K562 (cell line): ENCODE measurements around the gene TMC8. TPM values are rescaled to one million over a fixed set of nuclear protein-coding genes. Genes with fewer than 3 reads are reported as not detected.

Experiments
- ADNP ChIP-seq: fragments of 200-800 bp; sonication (Bioruptor generic); IDR thresholded peaks from 2 replicates; pipeline ENCODE4 v1.6.1; 2016; ENCODE audit warnings: missing genetic modification characterization, missing compliant biosample characterization
- CCAR2 ChIP-seq: fragments of 200-400 bp; formaldehyde crosslinking; IDR thresholded peaks from 2 replicates; pipeline ENCODE4 v1.6.1; 2017; ENCODE audit warnings: mild to moderate bottlenecking, low read depth, low read length
- CREB1 ChIP-seq, 2 experiments: sonication (generic) in 1 of 2; formaldehyde crosslinking in 1 of 2; IDR thresholded peaks; 2 replicates each; pipeline versions ENCODE4 v1.6.1 to v1.8.0; 2012 to 2022; ENCODE audit warnings: inconsistent platforms in 1 of 2, mild to moderate bottlenecking in 1 of 2, missing genetic modification reagents in 1 of 2, moderate library complexity in 1 of 2
- DPF2 ChIP-seq: fragments of 450-650 bp; IDR thresholded peaks from 2 replicates; pipeline ENCODE4 v1.6.1; 2016
- FUS ChIP-seq: fragments of 200-400 bp; formaldehyde crosslinking; optimal IDR thresholded peaks from 2 replicates; pipeline ENCODE3; 2017; ENCODE audit warnings: low read depth, low read length
- HDGF ChIP-seq: fragments of 450-650 bp; IDR thresholded peaks from 2 replicates; pipeline ENCODE4 v1.6.1; 2016
- NFRKB ChIP-seq: fragments of 450-650 bp; IDR thresholded peaks from 2 replicates; pipeline ENCODE4 v1.6.1; 2016; ENCODE audit warnings: low read depth
- NR2C2 ChIP-seq, 2 experiments: fragments of 200-800 bp in 1 of 2; sonication (Bioruptor generic) in 1 of 2; sonication (generic) in 1 of 2; formaldehyde crosslinking in 1 of 2; IDR thresholded peaks; 2 replicates each; pipeline versions ENCODE4 v1.6.1 to v1.8.0; 2016 to 2022; ENCODE audit warnings: mild to moderate bottlenecking in 1 of 2, missing compliant biosample characterization in 1 of 2, missing genetic modification characterization in 1 of 2, missing genetic modification reagents in 1 of 2
- PHF20 ChIP-seq: fragments of 450-650 bp; IDR thresholded peaks from 2 replicates; pipeline ENCODE4 v1.6.1; 2018; ENCODE audit not compliant: partially characterized antibody
- POLR2A ChIP-seq: fragments of 450-650 bp; conservative IDR thresholded peaks from 2 replicates; pipeline ENCODE4 v1.6.1; 2016
- POLR2G ChIP-seq: fragments of 200-400 bp; formaldehyde crosslinking; IDR thresholded peaks from 2 replicates; pipeline ENCODE4 v1.6.1; 2017; ENCODE audit warnings: low read depth, mild to moderate bottlenecking, antibody characterized with exemption, low read length, moderate library complexity
- RBM25 ChIP-seq: fragments of 200-400 bp; formaldehyde crosslinking; IDR thresholded peaks from 2 replicates; pipeline ENCODE4 v1.6.1; 2018; ENCODE audit warnings: low read length, low read depth, moderate library complexity; ENCODE audit not compliant: severe bottlenecking
- SMARCA5 ChIP-seq: fragments of 450-650 bp; IDR thresholded peaks from 2 replicates; pipeline ENCODE4 v1.6.1; 2016
- YY1 ChIP-seq, 3 experiments: IDR thresholded peaks; 2 replicates each; pipeline ENCODE4 v1.6.1; 2011; ENCODE audit warnings: low read length in 2 of 3, mild to moderate bottlenecking in 2 of 3, moderate library complexity in 2 of 3, borderline replicate concordance in 1 of 3, control low read depth in 1 of 3, low read depth in 1 of 3; ENCODE audit not compliant: insufficient read depth in 3 of 3, insufficient replicate concordance in 2 of 3, control insufficient read depth in 1 of 3, insufficient read length in 1 of 3; ENCODE audit errors: extremely low read depth in 1 of 3
- ZNF24 ChIP-seq: fragments of 450-650 bp; IDR thresholded peaks from 2 replicates; pipeline ENCODE4 v1.6.1; 2016
- ZNF384 ChIP-seq: IDR thresholded peaks from 2 replicates; pipeline ENCODE4 v1.6.1; 2012; ENCODE audit warnings: low read depth, low read length, improper control_type of control experiment
- ZNF436 ChIP-seq: fragments of 250-450, 450-650 bp; sonication (Bioruptor Pico); formaldehyde crosslinking; IDR thresholded peaks from 2 replicates; pipeline ENCODE4 v1.7.0; 2020; ENCODE audit warnings: mild to moderate bottlenecking
- polyA plus RNA-seq, 8 experiments: library from polyadenylated mRNA; depleted of rRNA in 4 of 8; stranded (reverse) in 5 of 8; unstranded in 3 of 8; fragments of >200 nt; fragmentation: Nextera tagmentation in 2 of 8; fragmentation: Illumina TruSeq in 1 of 8; extraction: Ambion mirVana in 2 of 8; extraction: Trizol in 1 of 8; gene quantifications; 2 replicates each; pipeline versions ENCODE4 v1.2.1 to v1.2.3, GENCODE V29; 2011 to 2014; ENCODE audit warnings: inconsistent platforms in 1 of 8, missing spikeins in 1 of 8
- total RNA-seq, 7 experiments: library from RNA; depleted of rRNA in 6 of 7; stranded (reverse); fragments of >200 nt in 6 of 7; fragmentation: Illumina TruSeq in 2 of 7; extraction: Trizol in 2 of 7; gene quantifications; 2 replicates each; pipeline versions ENCODE4 v1.2.1 to v1.2.3, GENCODE V29; 2011 to 2021; ENCODE audit warnings: low replicate concordance in 1 of 7
- TF ChIP-seq, protein P1 (sequence below): fragments of 450-650 bp; IDR thresholded peaks from 2 replicates; pipeline ENCODE4 v1.6.1; 2016; ENCODE audit warnings: mild to moderate bottlenecking, moderate library complexity

Gene TMC8
- total and polyA plus RNA-seq, 9 of the 15 experiments (the other 6 are each of a cell fraction or from before 2014, with no cell fraction given): 0.13 to 10.9 (median 2.8) TPM

DNA sequence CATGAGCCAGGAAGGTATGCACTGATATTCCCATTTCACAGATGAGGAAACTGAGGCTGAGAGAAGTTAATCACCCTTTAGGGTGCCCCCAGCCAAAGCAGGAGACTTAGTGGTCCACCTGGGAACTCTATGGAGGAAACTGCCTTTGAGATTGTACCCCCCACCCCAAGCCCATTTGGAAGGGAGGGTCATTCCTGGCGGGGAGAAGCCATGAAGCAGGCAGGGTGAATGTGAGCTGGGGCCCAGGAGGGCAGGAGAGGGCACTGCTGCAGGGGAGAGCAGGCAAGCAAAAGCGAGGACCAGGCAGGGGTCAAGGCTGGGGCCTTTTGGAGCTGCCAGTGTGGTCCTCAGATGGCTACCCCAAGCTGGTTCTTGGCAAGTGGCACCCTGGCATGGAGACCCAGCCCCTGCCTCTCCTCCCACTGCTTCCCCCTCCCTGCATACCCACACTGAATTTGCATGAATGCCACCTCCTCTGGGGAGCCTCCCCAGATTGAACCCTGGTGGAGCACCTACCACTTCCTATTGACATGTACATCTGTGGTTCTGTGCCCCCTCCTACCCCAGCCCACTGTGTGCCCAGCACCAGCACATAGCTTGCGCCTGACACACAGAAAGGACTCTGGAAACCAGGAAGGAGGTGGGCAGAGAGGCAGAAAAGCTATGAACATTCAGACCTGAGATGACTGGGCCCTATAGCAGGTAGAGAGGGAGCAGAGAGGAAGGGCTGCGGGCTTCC is 1.1 kb upstream of the TMC8 start (continued):
- TF ChIP-seq, protein P1, sequence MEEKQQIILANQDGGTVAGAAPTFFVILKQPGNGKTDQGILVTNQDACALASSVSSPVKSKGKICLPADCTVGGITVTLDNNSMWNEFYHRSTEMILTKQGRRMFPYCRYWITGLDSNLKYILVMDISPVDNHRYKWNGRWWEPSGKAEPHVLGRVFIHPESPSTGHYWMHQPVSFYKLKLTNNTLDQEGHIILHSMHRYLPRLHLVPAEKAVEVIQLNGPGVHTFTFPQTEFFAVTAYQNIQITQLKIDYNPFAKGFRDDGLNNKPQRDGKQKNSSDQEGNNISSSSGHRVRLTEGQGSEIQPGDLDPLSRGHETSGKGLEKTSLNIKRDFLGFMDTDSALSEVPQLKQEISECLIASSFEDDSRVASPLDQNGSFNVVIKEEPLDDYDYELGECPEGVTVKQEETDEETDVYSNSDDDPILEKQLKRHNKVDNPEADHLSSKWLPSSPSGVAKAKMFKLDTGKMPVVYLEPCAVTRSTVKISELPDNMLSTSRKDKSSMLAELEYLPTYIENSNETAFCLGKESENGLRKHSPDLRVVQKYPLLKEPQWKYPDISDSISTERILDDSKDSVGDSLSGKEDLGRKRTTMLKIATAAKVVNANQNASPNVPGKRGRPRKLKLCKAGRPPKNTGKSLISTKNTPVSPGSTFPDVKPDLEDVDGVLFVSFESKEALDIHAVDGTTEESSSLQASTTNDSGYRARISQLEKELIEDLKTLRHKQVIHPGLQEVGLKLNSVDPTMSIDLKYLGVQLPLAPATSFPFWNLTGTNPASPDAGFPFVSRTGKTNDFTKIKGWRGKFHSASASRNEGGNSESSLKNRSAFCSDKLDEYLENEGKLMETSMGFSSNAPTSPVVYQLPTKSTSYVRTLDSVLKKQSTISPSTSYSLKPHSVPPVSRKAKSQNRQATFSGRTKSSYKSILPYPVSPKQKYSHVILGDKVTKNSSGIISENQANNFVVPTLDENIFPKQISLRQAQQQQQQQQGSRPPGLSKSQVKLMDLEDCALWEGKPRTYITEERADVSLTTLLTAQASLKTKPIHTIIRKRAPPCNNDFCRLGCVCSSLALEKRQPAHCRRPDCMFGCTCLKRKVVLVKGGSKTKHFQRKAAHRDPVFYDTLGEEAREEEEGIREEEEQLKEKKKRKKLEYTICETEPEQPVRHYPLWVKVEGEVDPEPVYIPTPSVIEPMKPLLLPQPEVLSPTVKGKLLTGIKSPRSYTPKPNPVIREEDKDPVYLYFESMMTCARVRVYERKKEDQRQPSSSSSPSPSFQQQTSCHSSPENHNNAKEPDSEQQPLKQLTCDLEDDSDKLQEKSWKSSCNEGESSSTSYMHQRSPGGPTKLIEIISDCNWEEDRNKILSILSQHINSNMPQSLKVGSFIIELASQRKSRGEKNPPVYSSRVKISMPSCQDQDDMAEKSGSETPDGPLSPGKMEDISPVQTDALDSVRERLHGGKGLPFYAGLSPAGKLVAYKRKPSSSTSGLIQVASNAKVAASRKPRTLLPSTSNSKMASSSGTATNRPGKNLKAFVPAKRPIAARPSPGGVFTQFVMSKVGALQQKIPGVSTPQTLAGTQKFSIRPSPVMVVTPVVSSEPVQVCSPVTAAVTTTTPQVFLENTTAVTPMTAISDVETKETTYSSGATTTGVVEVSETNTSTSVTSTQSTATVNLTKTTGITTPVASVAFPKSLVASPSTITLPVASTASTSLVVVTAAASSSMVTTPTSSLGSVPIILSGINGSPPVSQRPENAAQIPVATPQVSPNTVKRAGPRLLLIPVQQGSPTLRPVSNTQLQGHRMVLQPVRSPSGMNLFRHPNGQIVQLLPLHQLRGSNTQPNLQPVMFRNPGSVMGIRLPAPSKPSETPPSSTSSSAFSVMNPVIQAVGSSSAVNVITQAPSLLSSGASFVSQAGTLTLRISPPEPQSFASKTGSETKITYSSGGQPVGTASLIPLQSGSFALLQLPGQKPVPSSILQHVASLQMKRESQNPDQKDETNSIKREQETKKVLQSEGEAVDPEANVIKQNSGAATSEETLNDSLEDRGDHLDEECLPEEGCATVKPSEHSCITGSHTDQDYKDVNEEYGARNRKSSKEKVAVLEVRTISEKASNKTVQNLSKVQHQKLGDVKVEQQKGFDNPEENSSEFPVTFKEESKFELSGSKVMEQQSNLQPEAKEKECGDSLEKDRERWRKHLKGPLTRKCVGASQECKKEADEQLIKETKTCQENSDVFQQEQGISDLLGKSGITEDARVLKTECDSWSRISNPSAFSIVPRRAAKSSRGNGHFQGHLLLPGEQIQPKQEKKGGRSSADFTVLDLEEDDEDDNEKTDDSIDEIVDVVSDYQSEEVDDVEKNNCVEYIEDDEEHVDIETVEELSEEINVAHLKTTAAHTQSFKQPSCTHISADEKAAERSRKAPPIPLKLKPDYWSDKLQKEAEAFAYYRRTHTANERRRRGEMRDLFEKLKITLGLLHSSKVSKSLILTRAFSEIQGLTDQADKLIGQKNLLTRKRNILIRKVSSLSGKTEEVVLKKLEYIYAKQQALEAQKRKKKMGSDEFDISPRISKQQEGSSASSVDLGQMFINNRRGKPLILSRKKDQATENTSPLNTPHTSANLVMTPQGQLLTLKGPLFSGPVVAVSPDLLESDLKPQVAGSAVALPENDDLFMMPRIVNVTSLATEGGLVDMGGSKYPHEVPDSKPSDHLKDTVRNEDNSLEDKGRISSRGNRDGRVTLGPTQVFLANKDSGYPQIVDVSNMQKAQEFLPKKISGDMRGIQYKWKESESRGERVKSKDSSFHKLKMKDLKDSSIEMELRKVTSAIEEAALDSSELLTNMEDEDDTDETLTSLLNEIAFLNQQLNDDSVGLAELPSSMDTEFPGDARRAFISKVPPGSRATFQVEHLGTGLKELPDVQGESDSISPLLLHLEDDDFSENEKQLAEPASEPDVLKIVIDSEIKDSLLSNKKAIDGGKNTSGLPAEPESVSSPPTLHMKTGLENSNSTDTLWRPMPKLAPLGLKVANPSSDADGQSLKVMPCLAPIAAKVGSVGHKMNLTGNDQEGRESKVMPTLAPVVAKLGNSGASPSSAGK: no peak
- TF ChIP-seq YY1 (IDR thresholded peaks at IDR 0.05; ENCODE audit: borderline replicate concordance in 1 of 3, control insufficient read depth in 1 of 3, extremely low read depth in 1 of 3, insufficient read depth in 3 of 3, insufficient read length in 1 of 3, insufficient replicate concordance in 2 of 3, low read depth in 1 of 3, low read length in 2 of 3): no peak
- peak; percentile 94 for TF ChIP-seq ZNF436 (CRISPR knock-in tag)
- no peak for TF ChIP-seq CREB1 (IDR thresholded peaks at IDR 0.05)
- no peak for TF ChIP-seq CREB1 (CRISPR knock-in tag; IDR thresholded peaks at IDR 0.05)
- TF ChIP-seq ADNP (tag): peak; percentile 99
- peak; percentile 89 for TF ChIP-seq RBM25
- TF ChIP-seq CCAR2: no peak
- peak; percentile 51 for TF ChIP-seq POLR2A
- peak; percentile 2; the same call in 1 of the 2 replicates for TF ChIP-seq DPF2
- no peak for TF ChIP-seq ZNF384
- peak; percentile 95 for TF ChIP-seq SMARCA5
- TF ChIP-seq NFRKB: peak; percentile 70; the same call in 1 of the 2 replicates
- TF ChIP-seq PHF20: peak; percentile 69
- peak; percentile 97 for TF ChIP-seq ZNF24
- no peak for TF ChIP-seq NR2C2 (CRISPR knock-in tag; IDR thresholded peaks at IDR 0.05)
- TF ChIP-seq NR2C2 (tag; IDR thresholded peaks at IDR 0.05): peak; percentile 41; the same call in 1 of the 2 replicates
- TF ChIP-seq POLR2G: 0 out of 2 replicates have a peak, but pooled peaks have one; percentile 8
- 0 out of 2 replicates have a peak, but pooled peaks have one; percentile 8 for TF ChIP-seq HDGF
- TF ChIP-seq FUS: no peak
